B cell (primary cell): Measurements from ENCODE around the gene SLC43A2. TPM values are rescaled to one million over a fixed set of nuclear protein-coding genes. Genes with fewer than 3 reads are reported as not detected.

ENCODE experiments used
- ATAC-seq: fragments of 200-7000 bp; cut with Tn5 transposase; one replicate; pipeline ENCODE4 v1.10.0; 2021; ENCODE audit warnings: low read depth, mild to moderate bottlenecking, moderate number of reproducible peaks, moderate library complexity
- CTCF ChIA-PET: fragments of 350-600 bp; sonication (Branson Sonifier 250); formaldehyde crosslinking; loops from one replicate; lab custom pipeline; 2021; ENCODE audit warnings: antibody characterized with exemption, inconsistent platforms; lab: Charles Lee
- POLR2A ChIA-PET: fragments of 350-600 bp; sonication (Branson Sonifier 250); formaldehyde crosslinking; loops from one replicate; lab custom pipeline; 2021; ENCODE audit warnings: antibody characterized with exemption; lab: Charles Lee
- DNase-seq: peaks from one replicate; pipeline ENCODE4 v3.0.0; 2013
- H2AFZ ChIP-seq: 2 replicates; pipeline ENCODE4 v1.6.1; 2012; ENCODE audit warnings: mild to moderate bottlenecking, low read depth, low read length; ENCODE audit not compliant: insufficient read depth, poor library complexity, severe bottlenecking
- H3K27ac ChIP-seq, 2 donors: 1 replicate in 1 of 2; 2 replicates in 1 of 2; pipeline ENCODE4 v1.5.1; 2012 to 2013; ENCODE audit warnings: low read length in 2 of 2, mild to moderate bottlenecking in 2 of 2, moderate library complexity in 1 of 2
- H3K27me3 ChIP-seq, 4 experiments: fragments of 200-600 bp in 1 of 4; sonication (generic) in 1 of 4; replicated peaks in 1 of 4; 1 replicate in 2 of 4; 2 replicates in 2 of 4; pipeline versions ENCODE4 v1.6.1 to v1.7.0; 2013 to 2016; ENCODE audit warnings: low read length in 3 of 4, mild to moderate bottlenecking in 2 of 4, mixed read lengths in 1 of 4, moderate library complexity in 1 of 4; ENCODE audit not compliant: insufficient read depth in 4 of 4, control insufficient read depth in 3 of 4; ENCODE audit errors: control extremely low read depth in 1 of 4
- H3K36me3 ChIP-seq, 2 experiments: replicated peaks in 1 of 2; 1 replicate in 1 of 2; 2 replicates in 1 of 2; pipeline versions ENCODE4 v1.6.1 to v1.7.1; 2013; ENCODE audit warnings: low read length in 1 of 2; ENCODE audit not compliant: insufficient read depth in 2 of 2, control insufficient read depth in 1 of 2; ENCODE audit errors: control extremely low read depth in 1 of 2, extremely low read depth in 1 of 2
- H3K4me1 ChIP-seq, 2 donors: fragments of 200-600 bp in 1 of 2; sonication (generic) in 1 of 2; 1 replicate in 1 of 2; 2 replicates in 1 of 2; pipeline versions ENCODE4 v1.5.1 to v1.6.1; 2013 to 2017; ENCODE audit warnings: low read length in 2 of 2; ENCODE audit not compliant: control insufficient read depth in 2 of 2, insufficient read depth in 2 of 2
- H3K4me2 ChIP-seq: replicated peaks from 2 replicates; pipeline ENCODE3; 2012; ENCODE audit warnings: mild to moderate bottlenecking, low read depth, low read length; ENCODE audit not compliant: poor library complexity, severe bottlenecking
- H3K4me3 ChIP-seq, 5 experiments: fragments of 200-600 bp in 1 of 5; sonication (generic) in 1 of 5; 1 replicate in 3 of 5; 2 replicates in 2 of 5; pipeline versions ENCODE4 v1.5.1 to v1.7.0; 2011 to 2016; ENCODE audit warnings: low read length in 4 of 5, mild to moderate bottlenecking in 4 of 5, low read depth in 2 of 5, control low read depth in 1 of 5, moderate library complexity in 1 of 5; ENCODE audit not compliant: insufficient read depth in 1 of 5; ENCODE audit errors: control extremely low read depth in 1 of 5, extremely low read depth in 1 of 5
- H3K79me2 ChIP-seq: fragments of 200-600 bp; sonication (generic); one replicate; pipeline ENCODE4 v1.6.0; 2016; ENCODE audit warnings: low read length; ENCODE audit not compliant: control insufficient read depth, insufficient read depth
- H3K9ac ChIP-seq: fragments of 200-600 bp; sonication (generic); 2 replicates; pipeline ENCODE4 v1.6.1; 2017; ENCODE audit warnings: mild to moderate bottlenecking, low read length, moderate library complexity
- H3K9me3 ChIP-seq, 3 donors: one replicate each; pipeline versions ENCODE4 v1.6.1 to v1.7.1; 2013; ENCODE audit warnings: low read length in 2 of 3; ENCODE audit not compliant: control insufficient read depth in 2 of 3, insufficient read depth in 1 of 3; ENCODE audit errors: control extremely low read depth in 1 of 3
- H4K20me1 ChIP-seq: 2 replicates; pipeline ENCODE4 v1.6.0; 2012; ENCODE audit warnings: mild to moderate bottlenecking, low read length; ENCODE audit not compliant: insufficient read depth, control insufficient read depth, poor library complexity, severe bottlenecking
- H3K27ac Mint-ChIP-seq: one replicate; pipeline ENCODE4 v1.8.0; 2021; ENCODE audit warnings: mixed read lengths
- H3K27me3 Mint-ChIP-seq: one replicate; pipeline ENCODE4 v1.8.0; 2021; ENCODE audit warnings: mixed read lengths
- H3K4me1 Mint-ChIP-seq: one replicate; pipeline ENCODE4 v1.8.0; 2021; ENCODE audit warnings: mixed read lengths
- H3K4me3 Mint-ChIP-seq: one replicate; pipeline ENCODE4 v1.8.0; 2021; ENCODE audit warnings: mixed read lengths
- H3K9me3 Mint-ChIP-seq: one replicate; pipeline ENCODE4 v1.8.0; 2022; ENCODE audit warnings: mixed read lengths; ENCODE audit not compliant: insufficient read depth
- CTCF ChIP-seq: fragments of 200-600 bp; IDR thresholded peaks from one replicate; pipeline ENCODE4 v1.8.0; 2022; ENCODE audit warnings: antibody characterized with exemption, mild to moderate bottlenecking
- EZH2 ChIP-seq: IDR thresholded peaks from 2 replicates; pipeline ENCODE4 v1.6.1; 2012; ENCODE audit warnings: borderline replicate concordance, low read depth, mild to moderate bottlenecking, moderate library complexity, low read length; ENCODE audit not compliant: insufficient read depth, poor library complexity, severe bottlenecking
- WGBS: methylation state at CpG from one replicate; pipeline ENCODE4 v1.1.5; 2013; ENCODE audit warnings: missing lambda C conversion rate; ENCODE audit not compliant: insufficient coverage; 5-methylcytosine and 5-hydroxymethylcytosine counted together
- intact Hi-C: fragments of 100-400 bp; cut with micrococcal nuclease; formaldehyde crosslinking; loops from one replicate; pipeline ENCODE4 v1.10.0; 2022
- polyA plus RNA-seq: library from polyadenylated mRNA; depleted of rRNA; stranded (reverse); fragments of >200 nt; gene quantifications from 2 replicates; pipeline ENCODE4 v1.2.3, GENCODE V29; 2012
- total RNA-seq, 2 donors: library from RNA; stranded (reverse); fragments of 120-200 nt in 1 of 2; gene quantifications; 1 replicate in 1 of 2; 2 replicates in 1 of 2; pipeline versions ENCODE4 v1.2.3 to v1.2.4, GENCODE V29; 2013 to 2022

Gene SLC43A2
- total and polyA plus RNA-seq, 2 donors (not counting 1 experiment from before 2014, with no cell fraction given), result 26.2 to 204 TPM

DNA sequence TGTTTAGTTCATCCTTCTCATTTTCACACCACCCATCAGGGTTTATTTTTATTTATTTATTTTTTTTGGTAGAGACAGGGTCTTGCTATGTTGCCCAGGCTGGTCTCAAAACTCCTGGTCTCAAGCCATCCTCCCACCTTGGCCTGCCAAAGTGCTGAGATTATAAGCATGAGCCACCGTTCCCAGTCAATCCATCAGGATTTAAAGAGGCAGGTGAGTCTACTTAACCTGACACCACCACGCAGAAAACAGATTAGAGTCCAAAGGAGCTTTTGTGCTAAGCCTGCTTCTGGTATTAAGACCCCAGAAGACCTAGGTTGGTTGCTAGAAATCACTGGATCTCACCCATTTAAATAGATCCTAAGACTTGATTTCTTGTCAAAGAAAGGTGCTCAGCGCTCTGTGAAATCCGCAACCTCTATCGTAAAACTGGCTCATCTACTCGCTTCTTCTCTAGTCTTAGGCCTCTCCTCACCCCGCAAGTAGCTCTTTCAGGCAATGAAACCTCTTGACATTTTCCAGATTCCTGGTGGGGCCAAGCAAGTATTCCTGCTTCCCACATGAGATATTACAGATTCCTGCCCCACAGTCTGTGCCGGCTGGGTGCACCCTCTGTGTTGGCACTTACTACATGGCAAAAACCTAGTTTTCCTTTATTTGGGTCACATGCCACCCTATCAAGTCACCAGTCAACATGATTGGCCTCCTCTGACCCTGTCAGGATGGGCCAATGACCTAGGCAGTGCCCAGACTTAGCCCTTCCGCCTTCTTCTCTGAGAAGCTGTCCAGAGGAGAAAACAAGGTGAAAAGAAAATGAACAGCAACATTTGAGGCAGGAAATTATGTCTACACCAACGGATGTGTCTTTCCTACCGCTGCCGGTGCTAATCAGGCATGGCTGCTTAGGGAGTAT, 75.0 kb downstream of the SLC43A2 start:
- ChIA-PET POLR2A (interaction anchor here (0.6 kb wide), 1 partner anchor 19 kb away, joined by 3 read pairs; no protein-coding TSS in a partner anchor), CTCF (interaction anchor here (0.6 kb wide), 1 partner anchor 78 kb away, joined by 3 read pairs; no protein-coding TSS in a partner anchor)
- no peaks in the 10 kb centered on the region for H3K9me3 ChIP-seq
- H3K79me2 ChIP-seq, result peaks cover 63% of the 10 kb centered on the region
- no peak overlapping the region for H3K4me2 ChIP-seq
- 98% methylated on average over 9 of the region's 12 CpGs for WGBS
- peaks cover 35% of the 10 kb centered on the region for H3K4me1 Mint-ChIP-seq
- ATAC-seq, result no peak
- no peak overlapping the region for H3K4me3 Mint-ChIP-seq
- no peaks in the 10 kb centered on the region for H3K27me3 Mint-ChIP-seq
- peaks cover 20 to 27% of the 10 kb centered on the region in 2 donors for H3K4me1 ChIP-seq
- no peak overlapping the region for H3K9ac ChIP-seq
- H3K4me3 ChIP-seq, result no peak overlapping the region
- DNase-seq, result no peak
- H2AFZ ChIP-seq, result no peak overlapping the region
- peaks cover 7% of the 10 kb centered on the region for H4K20me1 ChIP-seq
- H3K36me3 ChIP-seq, result peaks cover 0 to 38% of the 10 kb centered on the region in 2 experiments
- H3K27ac ChIP-seq, result no peak overlapping the region
- no peak overlapping the region for H3K27ac Mint-ChIP-seq
- H3K9me3 Mint-ChIP-seq, result no peaks in the 10 kb centered on the region
- intact Hi-C loops, result no loop called here
- TF ChIP-seq EZH2 (no peak), CTCF (no peak)
- H3K27me3 ChIP-seq, result no peaks in the 10 kb centered on the region

GRCh38 chr17:1552932-1553331, 75.7 kb downstream of the SLC43A2 start:
- Histone ChIP-seq H2AFZ (no peak overlapping the region), H3K36me3 (peaks cover 0 to 45% of the 10 kb centered on the region in 2 experiments), H3K4me1 (peaks cover 20 to 27% of the 10 kb centered on the region in 2 donors), H3K9me3 (no peaks in the 10 kb centered on the region), H3K4me2 (no peak overlapping the region), H3K27me3 (no peaks in the 10 kb centered on the region), H3K27ac (no peak overlapping the region), H3K79me2 (peaks cover 59% of the 10 kb centered on the region), H3K4me3 (no peak overlapping the region), H3K9ac (no peak overlapping the region), H4K20me1 (peaks cover 7% of the 10 kb centered on the region)
- ChIA-PET POLR2A (interaction anchor here (0.6 kb wide), 1 partner anchor 19 kb away, joined by 3 read pairs; no protein-coding TSS in a partner anchor), CTCF (no interaction called here)
- TF ChIP-seq CTCF, result no peak
- TF ChIP-seq EZH2, result no peak
- H3K9me3 Mint-ChIP-seq, result no peaks in the 10 kb centered on the region
- intact Hi-C loops, result no loop called here
- DNase-seq (no peak), ATAC-seq (no peak)
- H3K4me1 Mint-ChIP-seq, result peaks cover 35% of the 10 kb centered on the region
- H3K4me3 Mint-ChIP-seq, result no peak overlapping the region
- H3K27me3 Mint-ChIP-seq, result no peaks in the 10 kb centered on the region
- WGBS, result 83% methylated on average over 11 of the region's 11 CpGs
- no peak overlapping the region for H3K27ac Mint-ChIP-seq
